GM23338 (cell line): Measurements from ENCODE around the gene PSMB8. TPM values are rescaled to one million over a fixed set of nuclear protein-coding genes. Genes with fewer than 3 reads are reported as not detected.

Source experiments
- ATAC-seq: fragments of 200-7000 bp; cut with Tn5 transposase; 3 replicates; pipeline ENCODE4 v1.9.1; 2020
- DNase-seq: peaks from one replicate; pipeline ENCODE4 v3.0.0-alpha.2; 2015; ENCODE audit warnings: low spot score
- H2AFZ ChIP-seq: fragments of 200-600 bp; sonication (generic); 2 replicates; pipeline ENCODE4 v1.8.0; 2016; ENCODE audit warnings: antibody characterized with exemption, mild to moderate bottlenecking, moderate library complexity
- H3F3A ChIP-seq: fragments of 200-600 bp; sonication (generic); replicated peaks from 2 replicates; pipeline ENCODE4 v1.8.0; 2017; ENCODE audit warnings: antibody characterized with exemption, mixed run types, low read depth
- H3K27ac ChIP-seq: fragments of 200-600 bp; sonication (generic); 2 replicates; pipeline ENCODE4 v1.6.1; 2016; ENCODE audit warnings: low read depth
- H3K27me3 ChIP-seq: fragments of 200-600 bp; sonication (generic); 2 replicates; pipeline ENCODE4 v1.8.0; 2016; ENCODE audit warnings: mild to moderate bottlenecking, mixed run types, moderate library complexity; ENCODE audit not compliant: insufficient read depth
- H3K36me3 ChIP-seq: fragments of 200-600 bp; sonication (generic); 2 replicates; pipeline ENCODE4 v1.8.0; 2016; ENCODE audit warnings: mild to moderate bottlenecking; ENCODE audit not compliant: insufficient read depth
- H3K4me1 ChIP-seq: fragments of 200-600 bp; sonication (generic); 2 replicates; pipeline ENCODE4 v1.8.0; 2016; ENCODE audit warnings: mild to moderate bottlenecking, moderate library complexity; ENCODE audit not compliant: insufficient read depth
- H3K4me2 ChIP-seq: fragments of 200-600 bp; sonication (generic); 2 replicates; pipeline ENCODE4 v1.7.1; 2017; ENCODE audit warnings: mixed run types
- H3K4me3 ChIP-seq: fragments of 200-600 bp; sonication (generic); 2 replicates; pipeline ENCODE4 v1.6.1; 2016; ENCODE audit warnings: mixed run types
- H3K79me2 ChIP-seq: fragments of 200-600 bp; sonication (generic); replicated peaks from 2 replicates; pipeline ENCODE4 v1.8.0; 2017; ENCODE audit warnings: mild to moderate bottlenecking; ENCODE audit not compliant: insufficient read depth
- H3K9me2 ChIP-seq: fragments of 200-600 bp; sonication (generic); 2 replicates; pipeline ENCODE4 v1.8.0; 2017; ENCODE audit not compliant: insufficient read depth
- H4K20me1 ChIP-seq: fragments of 200-600 bp; sonication (generic); replicated peaks from 2 replicates; pipeline ENCODE4 v1.8.0; 2017; ENCODE audit warnings: mild to moderate bottlenecking; ENCODE audit not compliant: insufficient read depth
- H3K27ac Mint-ChIP-seq: 2 replicates; pipeline ENCODE4 v1.8.0; 2020; ENCODE audit warnings: inconsistent platforms, mild to moderate bottlenecking, moderate library complexity, mixed read lengths
- H3K27me3 Mint-ChIP-seq: 3 replicates; pipeline ENCODE4 v1.8.0; 2022; ENCODE audit warnings: low read depth, mild to moderate bottlenecking, moderate library complexity, mixed read lengths, inconsistent platforms; ENCODE audit not compliant: insufficient read depth, poor library complexity
- H3K36me3 Mint-ChIP-seq: 3 replicates; pipeline ENCODE4 v1.8.0; 2021; ENCODE audit warnings: low read depth, mild to moderate bottlenecking, inconsistent platforms, moderate library complexity, mixed read lengths
- H3K4me1 Mint-ChIP-seq: 3 replicates; pipeline ENCODE4 v1.8.0; 2020; ENCODE audit warnings: mild to moderate bottlenecking, inconsistent platforms, mixed read lengths
- H3K4me3 Mint-ChIP-seq: 3 replicates; pipeline ENCODE4 v1.8.0; 2021; ENCODE audit warnings: moderate library complexity, mild to moderate bottlenecking, inconsistent platforms, mixed read lengths
- H3K9me3 Mint-ChIP-seq: 3 replicates; pipeline ENCODE4 v1.8.0; 2020; ENCODE audit warnings: moderate library complexity, mild to moderate bottlenecking, inconsistent platforms, mixed read lengths
- CTCF ChIP-seq, 2 experiments: fragments of 200-600 bp in 1 of 2; sonication (generic) in 1 of 2; conservative IDR thresholded peaks; 2 replicates each; pipeline versions ENCODE4 v1.5.1 to v1.6.1; 2016 to 2017; ENCODE audit warnings: antibody characterized with exemption in 2 of 2, low read depth in 2 of 2, mild to moderate bottlenecking in 2 of 2, moderate library complexity in 1 of 2
- ETS1 ChIP-seq: IDR thresholded peaks from 2 replicates; pipeline ENCODE4 v1.6.1; 2016; ENCODE audit warnings: antibody characterized with exemption
- EZH2 ChIP-seq: fragments of 200-600 bp; sonication (generic); IDR thresholded peaks from one replicate; pipeline ENCODE4 v1.8.0; 2017; ENCODE audit warnings: antibody characterized with exemption, mild to moderate bottlenecking, low read depth; ENCODE audit not compliant: unreplicated experiment
- JUNB ChIP-seq: IDR thresholded peaks from one replicate; pipeline ENCODE4 v1.6.1; 2016; ENCODE audit warnings: antibody characterized with exemption; ENCODE audit not compliant: unreplicated experiment
- ZNF114 ChIP-seq: fragments of 250-450 bp; sonication (Bioruptor Pico); IDR thresholded peaks from 2 replicates; pipeline ENCODE4 v1.5.0; 2020; ENCODE audit warnings: mild to moderate bottlenecking, moderate library complexity
- polyA plus RNA-seq: library from polyadenylated mRNA; unstranded; fragments of >200 nt; fragmentation: Nextera tagmentation; extraction: Ambion mirVana; gene quantifications from 2 replicates; pipeline ENCODE4 v1.2.1, GENCODE V29; 2016
- total RNA-seq: library from RNA; depleted of rRNA; stranded (reverse); fragments of >200 nt; shearing (Covaris generic); gene quantifications from 2 replicates; pipeline ENCODE4 v1.2.3, GENCODE V29; 2014
- TF ChIP-seq, protein P1 (sequence below): IDR thresholded peaks from one replicate; pipeline ENCODE4 v1.6.1; 2018; ENCODE audit warnings: antibody characterized with exemption; ENCODE audit not compliant: unreplicated experiment

The PSMB8 gene
- total and polyA plus RNA-seq, 2 experiments from 2014 or later = 16.5 to 27.6 TPM

DNA sequence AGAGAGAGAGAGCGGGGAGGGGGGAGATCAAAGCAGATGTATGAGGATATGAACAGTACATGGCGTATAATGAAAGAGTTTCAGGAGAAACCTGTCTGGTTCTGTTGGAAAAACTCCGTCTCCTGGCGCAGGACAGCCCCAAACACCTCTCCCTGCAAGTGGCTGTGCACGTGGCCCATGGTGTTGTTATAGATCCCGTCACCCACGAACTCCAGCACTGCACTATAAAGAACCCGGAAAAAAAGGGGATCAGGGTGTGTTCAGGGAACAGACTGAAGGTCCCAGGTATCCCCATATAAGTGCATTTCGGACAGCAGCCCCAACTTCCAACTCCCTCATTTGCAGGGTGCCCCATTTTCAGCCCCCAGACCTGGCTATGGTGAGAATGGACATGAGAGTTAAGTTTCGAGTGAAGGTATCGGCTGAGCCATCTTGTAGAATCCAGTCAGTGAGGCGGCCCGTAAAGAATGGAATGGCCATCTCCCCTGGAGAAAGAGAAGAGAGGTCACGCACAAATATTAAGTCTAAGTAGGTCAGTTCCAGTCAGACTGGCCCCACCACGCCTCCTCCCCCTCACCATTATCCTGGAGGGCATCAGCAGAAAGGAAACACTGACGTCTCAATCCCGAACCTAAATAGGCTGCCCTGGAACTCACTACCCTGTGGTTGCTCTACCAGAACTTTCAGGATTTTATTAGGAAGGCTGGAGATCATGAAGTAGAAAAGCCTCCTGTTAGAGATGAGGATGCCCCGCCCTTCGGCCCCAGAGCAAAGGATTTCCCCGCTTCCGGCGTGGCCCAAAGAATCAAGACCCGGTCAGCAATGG, 8.4 kb upstream of the PSMB8 start:
- Mint-ChIP-seq H3K36me3 (peaks cover 15% of the 10 kb centered on the region; the same call in 2 of the 3 replicates), H3K27ac (no peak overlapping the region), H3K27me3 (peaks cover 42% of the 10 kb centered on the region), H3K4me1 (peaks cover 20% of the 10 kb centered on the region), H3K9me3 (no peaks in the 10 kb centered on the region; the same call in 2 of the 3 replicates), H3K4me3 (peak overlapping the region; percentile 92)
- no peak; the same call in 2 of the 3 replicates for ATAC-seq
- Histone ChIP-seq H3K9me2 (no peaks in the 10 kb centered on the region), H3K36me3 (no peaks in the 10 kb centered on the region; the same call in 1 of the 2 replicates), H2AFZ (peak overlapping the region; percentile 96), H4K20me1 (no peaks in the 10 kb centered on the region), H3K79me2 (no peaks in the 10 kb centered on the region), H3K27me3 (peaks cover 47% of the 10 kb centered on the region), H3K4me1 (peaks cover 12% of the 10 kb centered on the region; the same call in 1 of the 2 replicates), H3F3A (0 out of 2 replicates have a peak, but pooled peaks cover 5% of the 10 kb centered on the region), H3K4me3 (peak overlapping the region; percentile 94), H3K27ac (no peak overlapping the region), H3K4me2 (peak overlapping the region; percentile 98)
- peak; percentile 48 for DNase-seq
- TF ChIP-seq JUNB (no peak), EZH2 (peak; percentile 28), ZNF114 (CRISPR knock-in tag) (no peak)
- TF ChIP-seq, protein P1, sequence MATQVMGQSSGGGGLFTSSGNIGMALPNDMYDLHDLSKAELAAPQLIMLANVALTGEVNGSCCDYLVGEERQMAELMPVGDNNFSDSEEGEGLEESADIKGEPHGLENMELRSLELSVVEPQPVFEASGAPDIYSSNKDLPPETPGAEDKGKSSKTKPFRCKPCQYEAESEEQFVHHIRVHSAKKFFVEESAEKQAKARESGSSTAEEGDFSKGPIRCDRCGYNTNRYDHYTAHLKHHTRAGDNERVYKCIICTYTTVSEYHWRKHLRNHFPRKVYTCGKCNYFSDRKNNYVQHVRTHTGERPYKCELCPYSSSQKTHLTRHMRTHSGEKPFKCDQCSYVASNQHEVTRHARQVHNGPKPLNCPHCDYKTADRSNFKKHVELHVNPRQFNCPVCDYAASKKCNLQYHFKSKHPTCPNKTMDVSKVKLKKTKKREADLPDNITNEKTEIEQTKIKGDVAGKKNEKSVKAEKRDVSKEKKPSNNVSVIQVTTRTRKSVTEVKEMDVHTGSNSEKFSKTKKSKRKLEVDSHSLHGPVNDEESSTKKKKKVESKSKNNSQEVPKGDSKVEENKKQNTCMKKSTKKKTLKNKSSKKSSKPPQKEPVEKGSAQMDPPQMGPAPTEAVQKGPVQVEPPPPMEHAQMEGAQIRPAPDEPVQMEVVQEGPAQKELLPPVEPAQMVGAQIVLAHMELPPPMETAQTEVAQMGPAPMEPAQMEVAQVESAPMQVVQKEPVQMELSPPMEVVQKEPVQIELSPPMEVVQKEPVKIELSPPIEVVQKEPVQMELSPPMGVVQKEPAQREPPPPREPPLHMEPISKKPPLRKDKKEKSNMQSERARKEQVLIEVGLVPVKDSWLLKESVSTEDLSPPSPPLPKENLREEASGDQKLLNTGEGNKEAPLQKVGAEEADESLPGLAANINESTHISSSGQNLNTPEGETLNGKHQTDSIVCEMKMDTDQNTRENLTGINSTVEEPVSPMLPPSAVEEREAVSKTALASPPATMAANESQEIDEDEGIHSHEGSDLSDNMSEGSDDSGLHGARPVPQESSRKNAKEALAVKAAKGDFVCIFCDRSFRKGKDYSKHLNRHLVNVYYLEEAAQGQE = no peak

GRCh38 chr6:32851025-32851424, 7.2 kb upstream of the PSMB8 start:
- no peaks in the 10 kb centered on the region for H4K20me1 ChIP-seq
- Mint-ChIP-seq H3K27me3 (peaks cover 41% of the 10 kb centered on the region), H3K36me3 (peaks cover 15% of the 10 kb centered on the region; the same call in 2 of the 3 replicates), H3K4me1 (peaks cover 20% of the 10 kb centered on the region), H3K4me3 (no peak overlapping the region), H3K9me3 (no peaks in the 10 kb centered on the region; the same call in 2 of the 3 replicates), H3K27ac (no peak overlapping the region)
- H3K4me3 ChIP-seq = no peak overlapping the region
- H3K4me1 ChIP-seq = peaks cover 12% of the 10 kb centered on the region; the same call in 1 of the 2 replicates
- no peak overlapping the region for H2AFZ ChIP-seq
- DNase-seq = no peak
- H3K4me2 ChIP-seq = no peak overlapping the region
- H3K36me3 ChIP-seq = no peaks in the 10 kb centered on the region; the same call in 1 of the 2 replicates
- no peak overlapping the region for H3K27ac ChIP-seq
- no peaks in the 10 kb centered on the region for H3K9me2 ChIP-seq
- 0 out of 2 replicates have a peak, but pooled peaks cover 5% of the 10 kb centered on the region for H3F3A ChIP-seq
- peaks cover 40% of the 10 kb centered on the region for H3K27me3 ChIP-seq
- no peaks in the 10 kb centered on the region for H3K79me2 ChIP-seq
- ATAC-seq = no peak
- TF ChIP-seq CTCF (conservative IDR thresholded peaks at IDR 0.05; ENCODE audit: low read depth in 2 of 2) (no peak), ETS1 (no peak)
- TF ChIP-seq, protein P1 = no peak
